ENCODE results near the gene MCC.

DNA sequence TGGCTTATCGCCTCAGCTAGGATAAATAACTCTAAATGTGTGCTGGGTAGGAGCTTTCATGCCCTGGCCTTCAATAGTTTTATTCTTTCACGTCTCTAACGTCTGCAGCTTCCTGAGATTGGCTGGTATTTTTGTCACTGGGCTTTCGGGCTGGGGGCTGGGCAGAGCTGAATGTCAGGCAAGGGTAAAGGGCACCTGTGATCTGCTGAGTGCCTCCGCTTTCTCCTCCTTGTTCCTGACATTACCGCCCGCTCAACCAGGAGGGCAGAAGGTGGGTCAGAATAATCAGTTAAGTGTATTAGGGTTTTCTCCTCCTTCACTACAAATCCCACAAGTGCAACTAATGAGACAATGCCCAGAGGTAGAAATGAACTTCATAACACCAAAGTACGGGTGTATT lies 270.1 kb downstream of the MCC start:
- TF ChIP-seq SP1 (CRISPR knock-in tag; conservative IDR thresholded peaks at IDR 0.05) (no peak), CTCF (IDR thresholded peaks at IDR 0.05) (no peak), CREB1 (CRISPR knock-in tag; IDR thresholded peaks at IDR 0.05) (no peak), ELF4 (CRISPR knock-in tag; IDR thresholded peaks at IDR 0.05; ENCODE audit: low read depth) (no peak)
- TF ChIP-seq, protein P1, sequence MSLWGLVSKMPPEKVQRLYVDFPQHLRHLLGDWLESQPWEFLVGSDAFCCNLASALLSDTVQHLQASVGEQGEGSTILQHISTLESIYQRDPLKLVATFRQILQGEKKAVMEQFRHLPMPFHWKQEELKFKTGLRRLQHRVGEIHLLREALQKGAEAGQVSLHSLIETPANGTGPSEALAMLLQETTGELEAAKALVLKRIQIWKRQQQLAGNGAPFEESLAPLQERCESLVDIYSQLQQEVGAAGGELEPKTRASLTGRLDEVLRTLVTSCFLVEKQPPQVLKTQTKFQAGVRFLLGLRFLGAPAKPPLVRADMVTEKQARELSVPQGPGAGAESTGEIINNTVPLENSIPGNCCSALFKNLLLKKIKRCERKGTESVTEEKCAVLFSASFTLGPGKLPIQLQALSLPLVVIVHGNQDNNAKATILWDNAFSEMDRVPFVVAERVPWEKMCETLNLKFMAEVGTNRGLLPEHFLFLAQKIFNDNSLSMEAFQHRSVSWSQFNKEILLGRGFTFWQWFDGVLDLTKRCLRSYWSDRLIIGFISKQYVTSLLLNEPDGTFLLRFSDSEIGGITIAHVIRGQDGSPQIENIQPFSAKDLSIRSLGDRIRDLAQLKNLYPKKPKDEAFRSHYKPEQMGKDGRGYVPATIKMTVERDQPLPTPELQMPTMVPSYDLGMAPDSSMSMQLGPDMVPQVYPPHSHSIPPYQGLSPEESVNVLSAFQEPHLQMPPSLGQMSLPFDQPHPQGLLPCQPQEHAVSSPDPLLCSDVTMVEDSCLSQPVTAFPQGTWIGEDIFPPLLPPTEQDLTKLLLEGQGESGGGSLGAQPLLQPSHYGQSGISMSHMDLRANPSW (CRISPR knock-in tag; conservative IDR thresholded peaks at IDR 0.05; ENCODE audit: low read depth) = no peak
- TF ChIP-seq, protein P2, sequence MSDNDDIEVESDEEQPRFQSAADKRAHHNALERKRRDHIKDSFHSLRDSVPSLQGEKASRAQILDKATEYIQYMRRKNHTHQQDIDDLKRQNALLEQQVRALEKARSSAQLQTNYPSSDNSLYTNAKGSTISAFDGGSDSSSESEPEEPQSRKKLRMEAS (CRISPR knock-in tag; IDR thresholded peaks at IDR 0.05) = no peak
